ENCODE data around the gene CCNY. TPM values are rescaled to one million over a fixed set of nuclear protein-coding genes. Genes with fewer than 3 reads are reported as not detected.

Gene CCNY
- total RNA-seq, 3 donors from 2014 or later = 28.7 to 41.0 (median 36.1) TPM

- Histone ChIP-seq H3K4me1 (no peaks in the 10 kb centered on the region), H3K4me3 (no peak overlapping the region), H3K36me3 (no peaks in the 10 kb centered on the region), H3K27ac (no peak overlapping the region), H3K27me3 (no peaks in the 10 kb centered on the region), H3K9me3 (no peaks in the 10 kb centered on the region)
- intact Hi-C loops (cut with DNase I; ENCODE audit: low total_unique reads) = no loop called here
- no peak for DNase-seq (ENCODE audit: low spot score in 2 of 2)
- TF ChIP-seq POLR2AphosphoS5 (IDR thresholded peaks at IDR 0.05) = no peak
- no peak for TF ChIP-seq CTCF (IDR thresholded peaks at IDR 0.05)
Observed at GRCh38 chr10:35579116-35579515, 242.8 kb downstream of the CCNY start.

GRCh38 chr10:35579726-35580422 is 243.6 kb downstream of the CCNY start:
- Histone ChIP-seq H3K4me1 (no peaks in the 10 kb centered on the region), H3K9me3 (no peaks in the 10 kb centered on the region), H3K27me3 (no peaks in the 10 kb centered on the region), H3K27ac (no peak overlapping the region), H3K36me3 (no peaks in the 10 kb centered on the region), H3K4me3 (no peak overlapping the region)
- no peak for DNase-seq (ENCODE audit: low spot score in 2 of 2)
- intact Hi-C loops (cut with DNase I; ENCODE audit: low total_unique reads) = no loop called here
- TF ChIP-seq POLR2AphosphoS5 (IDR thresholded peaks at IDR 0.05) (no peak), CTCF (IDR thresholded peaks at IDR 0.05) (no peak), POLR2A (IDR thresholded peaks at IDR 0.05) (no peak)

GRCh38 chr10:35580423-35580770 is 244.1 kb downstream of the CCNY start:
- no peak for TF ChIP-seq POLR2AphosphoS5 (IDR thresholded peaks at IDR 0.05)
- no peak for TF ChIP-seq CTCF (IDR thresholded peaks at IDR 0.05)
- TF ChIP-seq POLR2A (IDR thresholded peaks at IDR 0.05) = no peak
- no peak overlapping the region for H3K27ac ChIP-seq
- no peaks in the 10 kb centered on the region for H3K36me3 ChIP-seq
- no peak overlapping the region for H3K4me3 ChIP-seq
- no peak for DNase-seq (ENCODE audit: low spot score in 2 of 2)
- intact Hi-C loops (cut with DNase I; ENCODE audit: low total_unique reads) = no loop called here
- H3K9me3 ChIP-seq = no peaks in the 10 kb centered on the region
- no peaks in the 10 kb centered on the region for H3K27me3 ChIP-seq
- no peaks in the 10 kb centered on the region for H3K4me1 ChIP-seq

GRCh38 chr10:35581655-35582054 is 245.3 kb downstream of the CCNY start:
- H3K27me3 ChIP-seq = no peaks in the 10 kb centered on the region
- no peaks in the 10 kb centered on the region for H3K36me3 ChIP-seq
- no peaks in the 10 kb centered on the region for H3K4me1 ChIP-seq
- H3K9me3 ChIP-seq = no peaks in the 10 kb centered on the region
- H3K27ac ChIP-seq = no peak overlapping the region
- intact Hi-C loops (cut with DNase I; ENCODE audit: low total_unique reads) = no loop called here
- H3K4me3 ChIP-seq = no peak overlapping the region
- no peak for DNase-seq (ENCODE audit: low spot score in 2 of 2)
- TF ChIP-seq POLR2A (IDR thresholded peaks at IDR 0.05) = no peak

- Histone ChIP-seq H3K4me3 (no peak overlapping the region), H3K4me1 (no peaks in the 10 kb centered on the region), H3K36me3 (no peaks in the 10 kb centered on the region), H3K27ac (no peak overlapping the region), H3K9me3 (no peaks in the 10 kb centered on the region), H3K27me3 (no peaks in the 10 kb centered on the region)
- TF ChIP-seq POLR2A (IDR thresholded peaks at IDR 0.05) = no peak
- TF ChIP-seq CTCF (IDR thresholded peaks at IDR 0.05) = no peak
- TF ChIP-seq POLR2AphosphoS5 (IDR thresholded peaks at IDR 0.05) = no peak
- intact Hi-C loops (cut with DNase I; ENCODE audit: low total_unique reads) = no loop called here
- no peak for DNase-seq (ENCODE audit: low spot score in 2 of 2)
Observed at GRCh38 chr10:35584946-35585345, 248.6 kb downstream of the CCNY start.

GRCh38 chr10:35585356-35585755 is 249.0 kb downstream of the CCNY start:
- TF ChIP-seq POLR2AphosphoS5 (IDR thresholded peaks at IDR 0.05) (no peak), CTCF (IDR thresholded peaks at IDR 0.05) (no peak), POLR2A (IDR thresholded peaks at IDR 0.05) (no peak)
- Histone ChIP-seq H3K4me1 (no peaks in the 10 kb centered on the region), H3K4me3 (no peak overlapping the region), H3K9me3 (no peaks in the 10 kb centered on the region), H3K27ac (no peak overlapping the region), H3K36me3 (no peaks in the 10 kb centered on the region), H3K27me3 (no peaks in the 10 kb centered on the region)
- intact Hi-C loops (cut with DNase I; ENCODE audit: low total_unique reads) = no loop called here
- no peak for DNase-seq (ENCODE audit: low spot score in 2 of 2)
